Measurements from ENCODE around the gene TEX2.
"Not testable (repeated sequence)": the region's sequence is repeated elsewhere in the genome, so short reads cannot be mapped to it uniquely, and the experiment has no call there.

Gene TEX2

GRCh38 chr17:64124609-64125008 lies 138.5 kb downstream of the TEX2 start:
- no peak for DNase-seq (ENCODE audit: low read depth in 1 of 2, low spot score in 1 of 2)
- Histone ChIP-seq H3K4me3 (replicated peaks; ENCODE audit: insufficient read depth, low read length) (no peak overlapping the region), H3K27ac (replicated peaks) (no peak overlapping the region), H3K27me3 (ENCODE audit: insufficient read depth, poor library complexity, severe bottlenecking) (no peaks in the 10 kb centered on the region)
- TF ChIP-seq POLR2AphosphoS5 (IDR thresholded peaks at IDR 0.05; ENCODE audit: low read depth) (no peak), CTCF (IDR thresholded peaks at IDR 0.05; ENCODE audit: insufficient read depth, low read length) (no peak), GABPA (IDR thresholded peaks at IDR 0.05; ENCODE audit: low read depth) (no peak), SPI1 (IDR thresholded peaks at IDR 0.05; ENCODE audit: borderline replicate concordance, low read depth) (no peak)
- TF ChIP-seq, protein P1, sequence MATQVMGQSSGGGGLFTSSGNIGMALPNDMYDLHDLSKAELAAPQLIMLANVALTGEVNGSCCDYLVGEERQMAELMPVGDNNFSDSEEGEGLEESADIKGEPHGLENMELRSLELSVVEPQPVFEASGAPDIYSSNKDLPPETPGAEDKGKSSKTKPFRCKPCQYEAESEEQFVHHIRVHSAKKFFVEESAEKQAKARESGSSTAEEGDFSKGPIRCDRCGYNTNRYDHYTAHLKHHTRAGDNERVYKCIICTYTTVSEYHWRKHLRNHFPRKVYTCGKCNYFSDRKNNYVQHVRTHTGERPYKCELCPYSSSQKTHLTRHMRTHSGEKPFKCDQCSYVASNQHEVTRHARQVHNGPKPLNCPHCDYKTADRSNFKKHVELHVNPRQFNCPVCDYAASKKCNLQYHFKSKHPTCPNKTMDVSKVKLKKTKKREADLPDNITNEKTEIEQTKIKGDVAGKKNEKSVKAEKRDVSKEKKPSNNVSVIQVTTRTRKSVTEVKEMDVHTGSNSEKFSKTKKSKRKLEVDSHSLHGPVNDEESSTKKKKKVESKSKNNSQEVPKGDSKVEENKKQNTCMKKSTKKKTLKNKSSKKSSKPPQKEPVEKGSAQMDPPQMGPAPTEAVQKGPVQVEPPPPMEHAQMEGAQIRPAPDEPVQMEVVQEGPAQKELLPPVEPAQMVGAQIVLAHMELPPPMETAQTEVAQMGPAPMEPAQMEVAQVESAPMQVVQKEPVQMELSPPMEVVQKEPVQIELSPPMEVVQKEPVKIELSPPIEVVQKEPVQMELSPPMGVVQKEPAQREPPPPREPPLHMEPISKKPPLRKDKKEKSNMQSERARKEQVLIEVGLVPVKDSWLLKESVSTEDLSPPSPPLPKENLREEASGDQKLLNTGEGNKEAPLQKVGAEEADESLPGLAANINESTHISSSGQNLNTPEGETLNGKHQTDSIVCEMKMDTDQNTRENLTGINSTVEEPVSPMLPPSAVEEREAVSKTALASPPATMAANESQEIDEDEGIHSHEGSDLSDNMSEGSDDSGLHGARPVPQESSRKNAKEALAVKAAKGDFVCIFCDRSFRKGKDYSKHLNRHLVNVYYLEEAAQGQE (IDR thresholded peaks at IDR 0.05; ENCODE audit: insufficient replicate concordance, low read depth): no peak

GRCh38 chr17:64123114-64123513 lies 139.9 kb downstream of the TEX2 start:
- no peak for TF ChIP-seq POLR2AphosphoS5 (IDR thresholded peaks at IDR 0.05; ENCODE audit: low read depth)
- no peak for DNase-seq (ENCODE audit: low read depth in 1 of 2, low spot score in 1 of 2)
- no peak overlapping the region for H3K27ac ChIP-seq (replicated peaks)
- H3K27me3 ChIP-seq (ENCODE audit: insufficient read depth, poor library complexity, severe bottlenecking): no peaks in the 10 kb centered on the region
- no peak overlapping the region for H3K4me3 ChIP-seq (replicated peaks; ENCODE audit: insufficient read depth, low read length)

DNA sequence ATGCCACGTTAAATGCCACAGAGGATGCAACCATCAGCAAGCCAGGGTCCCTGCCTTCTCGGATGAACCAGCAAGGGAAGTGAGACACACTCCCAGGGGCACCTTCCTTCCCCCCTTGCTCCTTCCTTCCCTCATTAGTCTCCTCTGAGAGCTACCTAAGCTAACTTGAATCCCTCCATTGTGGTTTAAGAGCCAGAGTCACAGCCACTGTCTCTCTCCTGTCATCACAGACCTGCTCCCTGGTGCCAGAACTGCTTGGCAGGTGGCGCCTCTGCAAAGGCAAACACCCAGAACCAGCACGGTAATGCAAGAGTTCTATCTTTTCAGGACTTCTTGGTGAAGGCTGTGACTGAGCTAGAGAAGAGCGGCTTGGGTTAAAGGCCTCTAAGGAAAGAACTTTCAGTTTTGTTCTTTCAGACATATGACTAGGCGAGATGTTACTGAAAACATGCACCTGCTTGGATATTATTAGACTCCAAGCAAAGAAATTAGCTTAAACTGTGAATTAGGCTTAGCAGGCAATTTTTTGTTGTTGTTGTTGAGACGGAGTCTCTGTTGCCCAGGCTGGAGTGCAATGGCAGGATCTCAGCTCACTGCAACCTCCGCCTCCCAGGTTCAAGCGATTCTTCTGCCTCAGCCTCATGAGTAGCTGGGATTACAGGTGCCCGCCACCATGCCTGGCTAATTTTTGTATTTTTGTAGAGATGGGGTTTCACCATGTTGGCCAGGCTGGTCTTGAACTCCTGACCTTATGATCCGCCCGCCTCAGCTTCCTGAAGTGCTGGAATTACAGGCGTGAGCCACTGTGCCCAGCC lies 141.9 kb downstream of the TEX2 start:
- H3K27me3 ChIP-seq (ENCODE audit: insufficient read depth, poor library complexity, severe bottlenecking); H3K27ac ChIP-seq (replicated peaks); H3K4me3 ChIP-seq (replicated peaks; ENCODE audit: insufficient read depth, low read length); DNase-seq (ENCODE audit: low read depth in 1 of 2, low spot score in 1 of 2): not testable (repeated sequence)

GRCh38 chr17:64120159-64120810 lies 142.8 kb downstream of the TEX2 start:
- TF ChIP-seq SPI1 (IDR thresholded peaks at IDR 0.05; ENCODE audit: borderline replicate concordance, low read depth): no peak
- TF ChIP-seq POLR2AphosphoS5 (IDR thresholded peaks at IDR 0.05; ENCODE audit: low read depth): no peak
- DNase-seq (ENCODE audit: low read depth in 1 of 2, low spot score in 1 of 2): no peak
- H3K4me3 ChIP-seq (replicated peaks; ENCODE audit: insufficient read depth, low read length): no peak overlapping the region
- no peak overlapping the region for H3K27ac ChIP-seq (replicated peaks)
- no peaks in the 10 kb centered on the region for H3K27me3 ChIP-seq (ENCODE audit: insufficient read depth, poor library complexity, severe bottlenecking)

DNA sequence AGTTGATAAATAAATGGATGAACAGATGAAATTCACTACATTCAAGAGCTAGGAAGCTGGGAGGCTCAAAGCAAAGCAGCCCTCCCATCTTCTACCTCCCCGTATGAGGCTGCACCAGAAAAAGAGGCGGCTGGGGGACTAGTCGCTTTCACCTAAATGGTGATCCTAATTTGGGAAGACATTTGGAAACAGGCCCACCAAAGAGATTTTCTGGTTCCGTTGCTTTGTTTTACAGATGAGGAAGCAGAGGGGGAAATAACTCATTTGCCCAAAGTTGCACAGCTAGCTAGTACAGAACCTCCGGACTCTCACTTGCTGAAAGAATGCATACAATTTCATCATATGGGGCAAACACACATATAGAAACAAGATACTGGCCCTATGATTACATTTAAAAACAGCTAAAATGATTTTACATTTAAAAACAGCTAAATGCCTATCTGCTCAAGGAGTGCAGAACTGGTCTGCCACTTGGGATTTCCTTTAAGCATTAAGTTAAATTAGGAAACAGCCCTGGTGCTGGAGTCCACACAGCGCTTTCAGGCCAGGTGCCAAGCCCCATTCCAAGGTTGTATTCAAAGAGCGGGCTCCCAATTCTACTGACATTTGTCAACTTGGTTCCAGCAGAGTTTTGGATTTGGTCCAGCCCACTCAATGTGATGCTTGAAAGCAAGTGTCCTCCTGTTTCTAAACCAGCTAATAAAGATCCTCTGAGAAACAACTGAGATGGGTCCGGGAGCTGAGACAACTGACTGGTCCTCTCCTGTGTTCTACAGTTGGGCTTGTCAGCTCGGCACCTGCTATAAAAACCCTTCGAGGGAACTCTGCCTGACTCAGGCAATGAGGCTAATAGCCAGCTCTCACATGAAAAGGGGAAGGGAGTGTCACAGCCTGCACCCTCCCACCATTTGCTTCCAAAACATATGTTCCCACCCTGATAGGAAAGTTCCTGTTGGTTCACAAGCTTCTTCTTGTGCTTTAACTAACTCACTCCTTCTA lies 144.8 kb downstream of the TEX2 start:
- H3K4me3 ChIP-seq (replicated peaks; ENCODE audit: insufficient read depth, low read length): no peak overlapping the region
- peak; percentile 47 to 78 for DNase-seq (ENCODE audit: low read depth in 1 of 2, low spot score in 1 of 2)
- TF ChIP-seq POLR2AphosphoS5 (IDR thresholded peaks at IDR 0.05; ENCODE audit: low read depth): peak; percentile 59
- TF ChIP-seq CTCF (IDR thresholded peaks at IDR 0.05; ENCODE audit: insufficient read depth, low read length): no peak
- TF ChIP-seq, protein P1 (IDR thresholded peaks at IDR 0.05; ENCODE audit: insufficient replicate concordance, low read depth): no peak
- TF ChIP-seq SPI1 (IDR thresholded peaks at IDR 0.05; ENCODE audit: borderline replicate concordance, low read depth): peak; percentile 82
- TF ChIP-seq GABPA (IDR thresholded peaks at IDR 0.05; ENCODE audit: low read depth): peak; percentile 37
- H3K27me3 ChIP-seq (ENCODE audit: insufficient read depth, poor library complexity, severe bottlenecking): no peaks in the 10 kb centered on the region
- peak overlapping the region; percentile 50 for H3K27ac ChIP-seq (replicated peaks)

Measured in HL-60 (cell line).